ENCODE results near the gene CRTAC1. TPM values are rescaled to one million over a fixed set of nuclear protein-coding genes. Genes with fewer than 3 reads are reported as not detected.

Gene CRTAC1
- total RNA-seq, 1 experiment from 2014 or later, result 0.46 TPM

GRCh38 chr10:97849687-97850402 is 180.6 kb downstream of the CRTAC1 start, which contains the start of gene GOLGA7B:
Gene GOLGA7B (plus strand): TSS chr10:97849843. CDS start chr10:97850304, 461 bp downstream.
- Histone ChIP-seq H4K20me1 (ENCODE audit: control insufficient read depth, insufficient read depth, insufficient read length) (no peaks in the 10 kb centered on the region), H2AK5ac (ENCODE audit: insufficient read length, low read length) (no peak within 1 kb of the TSS), H3K56ac (ENCODE audit: insufficient read length, low read depth, low read length) (no peak within 1 kb of the TSS), H3K9ac (ENCODE audit: extremely low read depth, insufficient read length, low read length) (no peak within 1 kb of the TSS), H3K79me1 (ENCODE audit: insufficient read depth, low read depth, low read length, poor library complexity, severe bottlenecking) (no peaks in the 10 kb centered on the region), H3K4ac (ENCODE audit: low read depth, low read length) (no peak within 1 kb of the TSS), H3K79me2 (ENCODE audit: insufficient read depth, low read length) (no peaks in the 10 kb centered on the region), H4K8ac (replicated peaks; ENCODE audit: insufficient read length, low read depth, low read length) (no peak within 1 kb of the TSS), H2BK12ac (ENCODE audit: insufficient read length, low read depth, low read length) (no peak within 1 kb of the TSS), H3K14ac (ENCODE audit: insufficient read depth, low read length) (no peak within 1 kb of the TSS), H3K23ac (ENCODE audit: insufficient read length, low read depth, low read length) (no peak within 1 kb of the TSS), H2BK15ac (ENCODE audit: low read depth, low read length) (no peak within 1 kb of the TSS), H3K27ac (ENCODE audit: insufficient read length, low read depth, low read length) (no peak within 1 kb of the TSS), H3K4me1 (ENCODE audit: insufficient read depth, low read length) (peaks cover 4% of the 10 kb centered on the region), H3K9me3 (ENCODE audit: control insufficient read depth, low read depth, low read length) (no peaks in the 10 kb centered on the region), H4K5ac (ENCODE audit: insufficient read length, low read depth, low read length) (no peak within 1 kb of the TSS), H3K23me2 (ENCODE audit: insufficient read length, low read depth, low read length, poor library complexity, severe bottlenecking) (no peaks in the 10 kb centered on the region), H2BK120ac (ENCODE audit: low read depth, low read length, poor library complexity, severe bottlenecking) (no peak within 1 kb of the TSS), H2BK20ac (ENCODE audit: low read depth, low read length, poor library complexity, severe bottlenecking) (no peak within 1 kb of the TSS), H3T11ph (ENCODE audit: low read length) (no peak within 1 kb of the TSS), H2BK5ac (ENCODE audit: insufficient read length, low read length) (no peak within 1 kb of the TSS), H3K18ac (ENCODE audit: insufficient read length, low read depth, low read length) (no peak within 1 kb of the TSS), H3K27me3 (ENCODE audit: insufficient read depth, low read length) (peaks cover 3% of the 10 kb centered on the region; the same call in 1 of the 2 replicates), H2AFZ (ENCODE audit: low read length) (no peak within 1 kb of the TSS), H4K91ac (ENCODE audit: insufficient read length, low read depth, low read length) (no peak within 1 kb of the TSS), H3K4me2 (ENCODE audit: insufficient read depth, insufficient read length, low read length) (peak within 1 kb of the TSS; percentile 43)
- TF ChIP-seq CTCF (conservative IDR thresholded peaks at IDR 0.05), result no peak
- Mint-ChIP-seq H3K4me1 (peaks cover 4 to 16% of the 10 kb centered on the region in 2 experiments), H3K36me3 (ENCODE audit: insufficient read depth in 1 of 3, low read depth in 3 of 3) (no peaks in the 10 kb centered on the region), H3K4me3 (peak within 1 kb of the TSS; percentile 67 to 82), H3K27me3 (ENCODE audit: low read depth) (peaks cover 60% of the 10 kb centered on the region), H3K27ac (no peak within 1 kb of the TSS), H3K9me3 (no peaks in the 10 kb centered on the region)
- WGBS (ENCODE audit: extremely low coverage, insufficient read length, low lambda C conversion rate), result no CpG with 5 or more reads among the region's 87 CpGs
- DNase-seq, result peak; percentile 77

Measured in H9 (cell line).